NB4 (cell line): Measurements from ENCODE around the gene SMIM5.

Source experiments
- POLR2A ChIP-seq: IDR thresholded peaks from 2 replicates; pipeline ENCODE4 v1.6.1; 2011; ENCODE audit warnings: mild to moderate bottlenecking; ENCODE audit not compliant: insufficient read length; ENCODE audit errors: extremely low read depth
- TF ChIP-seq, protein P1 (sequence below): IDR thresholded peaks from one replicate; pipeline ENCODE4 v1.5.1; 2012; ENCODE audit warnings: low read depth, low read length
- TF ChIP-seq, protein P2 (sequence below): IDR thresholded peaks from 2 replicates; pipeline ENCODE4 v1.6.1; 2011; ENCODE audit warnings: low read depth, low read length

DNA sequence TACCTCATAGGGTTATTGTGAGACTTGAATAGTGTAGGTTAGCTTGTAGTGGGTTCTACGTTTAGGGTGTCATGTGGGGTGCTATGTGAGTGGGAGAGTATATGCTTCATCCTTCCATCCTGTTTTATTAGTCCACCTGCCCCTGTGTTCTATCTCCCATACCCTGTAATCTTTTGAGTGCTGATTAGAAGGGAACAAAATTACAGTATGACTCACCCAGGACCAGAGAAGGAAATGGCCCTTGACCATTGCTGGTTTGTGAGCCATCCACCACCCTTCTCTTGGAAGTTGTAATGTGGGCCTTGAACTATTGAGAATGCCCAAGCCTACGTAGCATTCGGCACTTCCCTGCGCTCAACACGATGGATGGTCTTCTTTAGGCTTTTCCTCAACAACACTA, 51.0 kb downstream of the SMIM5 start:
- TF ChIP-seq, protein P1, sequence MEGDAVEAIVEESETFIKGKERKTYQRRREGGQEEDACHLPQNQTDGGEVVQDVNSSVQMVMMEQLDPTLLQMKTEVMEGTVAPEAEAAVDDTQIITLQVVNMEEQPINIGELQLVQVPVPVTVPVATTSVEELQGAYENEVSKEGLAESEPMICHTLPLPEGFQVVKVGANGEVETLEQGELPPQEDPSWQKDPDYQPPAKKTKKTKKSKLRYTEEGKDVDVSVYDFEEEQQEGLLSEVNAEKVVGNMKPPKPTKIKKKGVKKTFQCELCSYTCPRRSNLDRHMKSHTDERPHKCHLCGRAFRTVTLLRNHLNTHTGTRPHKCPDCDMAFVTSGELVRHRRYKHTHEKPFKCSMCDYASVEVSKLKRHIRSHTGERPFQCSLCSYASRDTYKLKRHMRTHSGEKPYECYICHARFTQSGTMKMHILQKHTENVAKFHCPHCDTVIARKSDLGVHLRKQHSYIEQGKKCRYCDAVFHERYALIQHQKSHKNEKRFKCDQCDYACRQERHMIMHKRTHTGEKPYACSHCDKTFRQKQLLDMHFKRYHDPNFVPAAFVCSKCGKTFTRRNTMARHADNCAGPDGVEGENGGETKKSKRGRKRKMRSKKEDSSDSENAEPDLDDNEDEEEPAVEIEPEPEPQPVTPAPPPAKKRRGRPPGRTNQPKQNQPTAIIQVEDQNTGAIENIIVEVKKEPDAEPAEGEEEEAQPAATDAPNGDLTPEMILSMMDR: no peak
- no peak for TF ChIP-seq POLR2A
- TF ChIP-seq, protein P2, sequence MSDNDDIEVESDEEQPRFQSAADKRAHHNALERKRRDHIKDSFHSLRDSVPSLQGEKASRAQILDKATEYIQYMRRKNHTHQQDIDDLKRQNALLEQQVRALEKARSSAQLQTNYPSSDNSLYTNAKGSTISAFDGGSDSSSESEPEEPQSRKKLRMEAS: no peak
